Osteocyte (in vitro differentiated cells): ENCODE measurements around the gene GATAD1. TPM values are rescaled to one million over a fixed set of nuclear protein-coding genes. Genes with fewer than 3 reads are reported as not detected.

Source experiments
- DNase-seq: peaks from one replicate; pipeline ENCODE4 v3.0.0; 2021; ENCODE audit warnings: mixed read lengths; ENCODE audit not compliant: unreplicated experiment; ENCODE audit errors: extremely low spot score
- H3K27ac Mint-ChIP-seq: one replicate; pipeline ENCODE4 v1.8.0; 2021; ENCODE audit warnings: mild to moderate bottlenecking, mixed read lengths; ENCODE audit not compliant: unreplicated experiment
- H3K27me3 Mint-ChIP-seq: one replicate; pipeline ENCODE4 v1.8.0; 2021; ENCODE audit warnings: mixed read lengths; ENCODE audit not compliant: unreplicated experiment
- H3K36me3 Mint-ChIP-seq: one replicate; pipeline ENCODE4 v1.8.0; 2021; ENCODE audit warnings: mixed read lengths; ENCODE audit not compliant: unreplicated experiment
- H3K4me1 Mint-ChIP-seq: one replicate; pipeline ENCODE4 v1.8.0; 2021; ENCODE audit warnings: mixed read lengths; ENCODE audit not compliant: unreplicated experiment
- H3K4me3 Mint-ChIP-seq: one replicate; pipeline ENCODE4 v1.8.0; 2021; ENCODE audit warnings: mild to moderate bottlenecking, moderate library complexity, mixed read lengths; ENCODE audit not compliant: unreplicated experiment
- H3K9me3 Mint-ChIP-seq: one replicate; pipeline ENCODE4 v1.8.0; 2021; ENCODE audit warnings: mixed read lengths; ENCODE audit not compliant: unreplicated experiment
- CTCF ChIP-seq: fragments of 200-600 bp; sonication (generic); IDR thresholded peaks from 2 replicates; pipeline ENCODE4 v1.5.0; 2021; ENCODE audit warnings: antibody characterized with exemption, mild to moderate bottlenecking, moderate library complexity
- total RNA-seq: library from RNA; stranded (reverse); gene quantifications from 2 replicates; pipeline ENCODE4 v1.2.1, GENCODE V29; 2021

Gene GATAD1
- total RNA-seq, 1 donor from 2014 or later = 42.8 TPM

GRCh38 chr7:92423710-92424131, 23.6 kb upstream of the GATAD1 start:
- Mint-ChIP-seq H3K4me3 (peak overlapping the region; percentile 84), H3K27ac (no peak overlapping the region), H3K9me3 (no peaks in the 10 kb centered on the region), H3K36me3 (no peaks in the 10 kb centered on the region), H3K4me1 (peaks cover 7% of the 10 kb centered on the region), H3K27me3 (peaks cover 15% of the 10 kb centered on the region)
- no peak for DNase-seq
- no peak for TF ChIP-seq CTCF

GRCh38 chr7:92425311-92425947, 21.9 kb upstream of the GATAD1 start:
- peaks cover 7% of the 10 kb centered on the region for H3K4me1 Mint-ChIP-seq
- peaks cover 24% of the 10 kb centered on the region for H3K27me3 Mint-ChIP-seq
- H3K27ac Mint-ChIP-seq = no peak overlapping the region
- no peaks in the 10 kb centered on the region for H3K36me3 Mint-ChIP-seq
- no peaks in the 10 kb centered on the region for H3K9me3 Mint-ChIP-seq
- no peak for TF ChIP-seq CTCF
- H3K4me3 Mint-ChIP-seq = no peak overlapping the region
- no peak for DNase-seq

- Mint-ChIP-seq H3K9me3 (no peaks in the 10 kb centered on the region), H3K36me3 (no peaks in the 10 kb centered on the region), H3K4me3 (no peak overlapping the region), H3K4me1 (peaks cover 7% of the 10 kb centered on the region), H3K27me3 (peaks cover 35% of the 10 kb centered on the region), H3K27ac (no peak overlapping the region)
- no peak for TF ChIP-seq CTCF
- no peak for DNase-seq
Observed at GRCh38 chr7:92427193-92427592, 20.1 kb upstream of the GATAD1 start.

- peaks cover 30% of the 10 kb centered on the region for H3K27me3 Mint-ChIP-seq
- TF ChIP-seq CTCF = no peak
- no peak overlapping the region for H3K4me3 Mint-ChIP-seq
- no peaks in the 10 kb centered on the region for H3K4me1 Mint-ChIP-seq
- no peak overlapping the region for H3K27ac Mint-ChIP-seq
- H3K9me3 Mint-ChIP-seq = no peaks in the 10 kb centered on the region
- no peaks in the 10 kb centered on the region for H3K36me3 Mint-ChIP-seq
- no peak for DNase-seq
Observed at GRCh38 chr7:92432299-92432946, 14.9 kb upstream of the GATAD1 start.

- TF ChIP-seq CTCF = no peak
- Mint-ChIP-seq H3K4me1 (no peaks in the 10 kb centered on the region), H3K9me3 (no peaks in the 10 kb centered on the region), H3K36me3 (no peaks in the 10 kb centered on the region), H3K4me3 (no peak overlapping the region), H3K27ac (no peak overlapping the region), H3K27me3 (peaks cover 28% of the 10 kb centered on the region)
- DNase-seq = no peak
Observed at GRCh38 chr7:92433019-92433418, 14.3 kb upstream of the GATAD1 start.
